GM18526 (cell line): ENCODE data around the gene PHLDB1.

Experiments used
- POLR2A ChIP-seq: IDR thresholded peaks from 3 replicates; pipeline ENCODE4 v1.6.1; 2011; ENCODE audit not compliant: insufficient read length; ENCODE audit errors: extremely low read depth

PHLDB1 gene

GRCh38 chr11:118696673-118697226 lies 89.3 kb downstream of the PHLDB1 start:
- TF ChIP-seq POLR2A: no peak

DNA sequence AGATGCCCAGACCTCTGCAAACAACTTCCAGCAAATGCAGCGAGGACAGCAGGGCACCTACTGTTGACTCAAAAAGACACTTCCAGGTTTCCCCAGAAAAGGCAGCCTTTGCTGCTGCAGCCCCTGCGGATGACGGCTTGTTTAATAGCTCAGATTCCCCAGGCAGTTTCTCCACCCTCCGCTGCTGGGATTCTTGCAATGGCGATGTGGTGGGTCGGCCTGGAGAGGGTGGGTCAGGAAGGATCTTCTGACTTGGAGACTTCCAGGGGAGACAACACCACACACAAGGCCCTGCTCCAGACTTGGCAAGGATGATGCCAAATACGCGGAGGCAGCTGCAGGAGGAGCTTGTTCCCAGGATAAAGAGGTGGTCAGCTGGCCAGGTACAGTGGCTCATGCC lies 89.9 kb downstream of the PHLDB1 start:
- TF ChIP-seq POLR2A: no peak

- TF ChIP-seq POLR2A: no peak
Observed at GRCh38 chr11:118699506-118700220, 92.2 kb downstream of the PHLDB1 start.

DNA sequence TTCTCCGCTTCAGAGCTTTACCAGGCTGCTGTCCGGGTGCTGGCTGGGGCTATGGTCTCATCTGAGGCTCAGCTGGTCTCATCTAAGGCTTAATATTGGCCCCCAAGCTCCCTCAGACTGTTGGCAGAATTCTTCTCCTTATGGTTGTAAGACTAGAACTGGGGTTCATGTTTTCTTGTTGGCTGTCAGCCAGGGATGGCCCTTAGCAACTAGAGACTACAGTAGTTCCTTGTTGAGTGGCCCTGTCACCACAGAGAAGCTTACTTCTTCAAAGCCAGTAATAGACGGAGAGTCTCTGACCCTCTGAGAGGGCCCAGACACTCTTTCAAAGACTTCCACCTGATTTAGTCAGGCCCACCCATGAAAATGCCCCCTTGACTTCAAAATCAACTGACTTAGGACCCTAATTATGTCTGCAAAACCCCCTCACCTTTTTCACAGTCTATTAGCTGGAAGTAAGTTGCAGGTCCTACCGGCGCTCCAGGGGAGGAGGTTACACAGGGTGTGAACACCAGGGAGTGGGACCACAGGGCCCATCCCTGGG lies 96.2 kb downstream of the PHLDB1 start:
- no peak for TF ChIP-seq POLR2A

DNA sequence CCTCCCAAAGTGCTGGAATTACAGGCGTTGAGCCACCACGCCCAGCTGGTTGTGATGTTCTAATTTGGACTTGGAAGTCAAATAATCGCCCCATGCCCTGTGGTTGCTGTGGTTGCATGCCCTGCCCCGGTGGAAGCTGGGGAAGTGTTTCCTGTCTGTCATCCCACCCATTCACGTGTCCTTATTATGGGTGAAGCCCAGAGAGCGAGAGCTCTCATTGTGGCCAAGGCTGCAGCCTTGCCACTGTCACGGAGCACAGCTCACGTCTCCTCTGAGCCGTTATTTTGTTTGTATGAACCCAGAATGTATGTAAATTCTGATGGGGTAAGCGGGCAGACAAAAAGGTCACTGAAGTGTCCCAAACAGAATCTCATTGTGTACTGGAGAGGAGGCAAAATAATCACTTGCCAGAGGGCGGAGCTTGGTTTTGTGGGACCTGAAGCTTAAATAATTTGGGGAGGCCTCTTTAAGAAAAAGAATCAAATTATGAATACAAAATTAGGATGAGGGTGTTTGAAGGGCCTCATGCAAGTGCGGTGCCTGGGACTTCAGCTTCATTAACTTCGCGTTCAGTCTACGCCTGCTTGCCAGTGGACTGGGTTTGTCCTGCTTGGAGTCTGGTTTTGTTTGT lies 97.8 kb downstream of the PHLDB1 start:
- TF ChIP-seq POLR2A: no peak

DNA sequence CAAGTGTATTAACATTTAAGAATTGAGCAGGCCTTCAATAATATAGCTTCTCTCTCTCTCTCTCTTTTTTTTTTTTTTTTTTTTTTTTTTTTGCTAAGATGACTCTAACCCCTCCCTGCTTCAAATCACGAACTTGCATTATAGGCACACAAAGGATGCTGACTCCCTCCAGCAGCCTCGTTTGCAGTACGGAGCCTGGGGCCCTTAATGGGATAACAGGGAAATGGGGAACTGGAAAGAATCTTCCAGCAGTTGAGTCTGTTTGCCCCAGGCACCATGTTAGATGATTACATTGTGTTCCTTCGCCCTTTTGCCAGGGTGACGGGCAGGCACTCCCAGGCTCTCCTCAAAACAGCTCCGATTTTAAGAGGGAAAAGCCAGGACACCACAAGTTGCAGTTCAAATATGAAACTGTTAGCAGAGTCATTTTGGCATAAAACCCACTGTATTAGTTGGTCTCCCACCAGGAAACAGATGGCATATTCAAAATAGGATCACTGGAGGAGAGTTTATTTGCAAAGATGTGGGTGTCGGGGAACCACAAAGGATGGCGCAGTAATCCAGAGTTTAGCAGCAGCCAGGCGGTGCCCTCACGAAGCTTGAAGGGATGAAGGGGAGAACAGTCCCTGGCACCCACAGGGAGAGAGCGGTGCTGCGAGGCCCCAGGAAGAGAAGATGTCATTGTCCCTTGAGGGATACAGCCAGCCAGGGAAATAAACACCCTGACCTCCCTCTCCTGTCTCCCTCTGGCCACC lies 98.6 kb downstream of the PHLDB1 start:
- TF ChIP-seq POLR2A: no peak

DNA sequence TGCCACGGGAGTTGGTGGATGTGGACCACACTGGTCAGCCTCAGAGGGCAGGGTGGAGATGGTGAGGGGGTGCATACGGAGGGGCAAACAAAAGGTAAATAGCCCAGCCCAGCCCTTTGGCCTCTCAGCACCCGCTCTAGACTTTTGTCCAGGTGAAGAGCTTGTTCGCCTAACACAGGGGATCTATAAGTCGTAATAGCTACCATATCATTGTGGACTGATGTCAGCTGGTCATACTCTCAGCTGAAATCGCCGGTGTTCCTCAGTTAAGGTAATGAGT lies 99.1 kb downstream of the PHLDB1 start:
- no peak for TF ChIP-seq POLR2A
